WERI-Rb-1 (cell line): Measurements from ENCODE around the gene DPH6.

Source experiments
- DNase-seq: peaks from one replicate; pipeline ENCODE4 v3.0.0-alpha.2; 2020
- H3K27ac ChIP-seq: fragments of 250-450 bp; sonication (Bioruptor Pico); 2 replicates; pipeline ENCODE4 v1.5.1; 2020; ENCODE audit warnings: mild to moderate bottlenecking, moderate library complexity
- H3K27me3 ChIP-seq: fragments of 250-450 bp; sonication (Bioruptor Pico); 2 replicates; pipeline ENCODE4 v1.5.1; 2021; ENCODE audit warnings: mild to moderate bottlenecking, low read depth, moderate library complexity; ENCODE audit not compliant: insufficient read depth, severe bottlenecking
- H3K36me3 ChIP-seq: fragments of 250-450 bp; sonication (Bioruptor Pico); 2 replicates; pipeline ENCODE4 v1.5.1; 2020; ENCODE audit warnings: mild to moderate bottlenecking, moderate library complexity
- H3K4me3 ChIP-seq: 2 replicates; pipeline ENCODE4 v1.5.1; 2011; ENCODE audit warnings: low read depth, mild to moderate bottlenecking, control low read depth, low read length
- H3K9me3 ChIP-seq: fragments of 250-450 bp; sonication (Bioruptor Pico); 2 replicates; pipeline ENCODE4 v1.5.1; 2021; ENCODE audit warnings: mild to moderate bottlenecking, moderate library complexity; ENCODE audit not compliant: severe bottlenecking
- CTCF ChIP-seq: IDR thresholded peaks from 2 replicates; pipeline ENCODE4 v1.5.1; 2011; ENCODE audit warnings: low read depth, mild to moderate bottlenecking, control low read depth, inconsistent platforms, low read length

The DPH6 gene

GRCh38 chr15:35376707-35377106 is 169.3 kb downstream of the DPH6 start:
- Histone ChIP-seq H3K9me3 (no peaks in the 10 kb centered on the region), H3K27ac (no peak overlapping the region), H3K4me3 (no peak overlapping the region), H3K27me3 (no peaks in the 10 kb centered on the region), H3K36me3 (no peaks in the 10 kb centered on the region)
- no peak for DNase-seq
- TF ChIP-seq CTCF, result no peak

GRCh38 chr15:35374661-35375060 is 171.3 kb downstream of the DPH6 start:
- Histone ChIP-seq H3K27me3 (no peaks in the 10 kb centered on the region), H3K9me3 (no peaks in the 10 kb centered on the region), H3K4me3 (no peak overlapping the region), H3K36me3 (no peaks in the 10 kb centered on the region), H3K27ac (no peak overlapping the region)
- DNase-seq, result no peak
- TF ChIP-seq CTCF, result no peak

- Histone ChIP-seq H3K27ac (no peak overlapping the region), H3K9me3 (peaks cover 2% of the 10 kb centered on the region), H3K27me3 (no peaks in the 10 kb centered on the region), H3K4me3 (no peak overlapping the region), H3K36me3 (no peaks in the 10 kb centered on the region)
- no peak for TF ChIP-seq CTCF
- DNase-seq, result no peak
These were observed 183.7 kb downstream of the DPH6 start for GRCh38 chr15:35362195-35362829.

GRCh38 chr15:35358824-35359223 is 187.1 kb downstream of the DPH6 start:
- peaks cover 7% of the 10 kb centered on the region for H3K9me3 ChIP-seq
- no peak for TF ChIP-seq CTCF

GRCh38 chr15:35351059-35351458 is 194.9 kb downstream of the DPH6 start:
- Histone ChIP-seq H3K9me3 (no peaks in the 10 kb centered on the region), H3K27me3 (no peaks in the 10 kb centered on the region), H3K4me3 (no peak overlapping the region), H3K36me3 (no peaks in the 10 kb centered on the region), H3K27ac (no peak overlapping the region)
- no peak for TF ChIP-seq CTCF
- DNase-seq, result no peak

More at GRCh38 chr15:35358824-35359223, 187.1 kb downstream of the DPH6 start:
- DNase-seq, result no peak
- no peaks in the 10 kb centered on the region for H3K27me3 ChIP-seq
- no peaks in the 10 kb centered on the region for H3K36me3 ChIP-seq
- no peak overlapping the region for H3K4me3 ChIP-seq
- H3K27ac ChIP-seq, result no peak overlapping the region

- H3K27me3 ChIP-seq, result no peaks in the 10 kb centered on the region
- no peak overlapping the region for H3K4me3 ChIP-seq
- H3K36me3 ChIP-seq, result no peaks in the 10 kb centered on the region
- no peak for TF ChIP-seq CTCF
- H3K9me3 ChIP-seq, result no peaks in the 10 kb centered on the region
- DNase-seq, result no peak
- H3K27ac ChIP-seq, result no peak overlapping the region
These were observed 196.0 kb downstream of the DPH6 start for GRCh38 chr15:35349916-35350315.
